Measurements from ENCODE around the gene SYT13.

The SYT13 gene

GRCh38 chr11:45245218-45246045 is 40.7 kb downstream of the SYT13 start:
- DNase-seq, result no peak

DNA sequence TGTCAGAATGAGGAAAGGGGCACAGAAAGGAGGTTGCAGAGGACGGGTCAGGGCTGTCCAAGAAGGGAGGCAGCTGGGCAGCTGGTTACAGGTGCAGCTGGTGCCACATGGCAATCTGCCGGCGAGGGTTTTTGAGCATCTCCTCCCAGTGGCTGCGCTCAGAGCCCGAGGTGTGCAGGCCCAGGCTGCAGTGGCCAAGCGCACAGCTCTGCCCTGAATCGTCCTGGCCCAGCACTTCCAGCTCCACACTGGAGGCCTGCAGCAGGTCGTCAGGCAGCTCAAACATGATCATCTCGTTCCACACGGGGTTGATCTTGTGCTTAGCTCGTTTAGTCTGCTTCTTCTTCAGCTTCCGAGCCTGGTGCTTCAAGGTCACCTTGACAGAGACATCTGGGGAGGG is 42.2 kb downstream of the SYT13 start:
- DNase-seq, result no peak

DNA sequence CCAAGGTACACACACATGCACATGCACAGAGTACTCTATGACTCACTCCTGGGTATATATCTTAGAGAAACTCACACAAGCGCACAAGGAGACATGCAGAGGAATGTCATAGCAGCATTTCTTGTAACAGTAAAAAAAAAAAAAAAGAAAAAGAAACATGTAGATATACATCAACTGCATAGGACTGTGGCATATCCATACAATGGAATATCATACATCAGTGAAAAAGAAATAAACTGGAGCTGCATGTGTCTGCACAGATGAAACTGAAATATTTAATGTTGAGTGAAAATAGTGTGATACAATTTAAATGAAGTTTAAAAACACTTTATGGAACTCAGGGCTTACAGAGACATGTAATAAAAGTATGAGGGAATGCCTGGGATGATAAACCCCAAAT is 46.4 kb downstream of the SYT13 start:
- no peak for DNase-seq

GRCh38 chr11:45238724-45239123 is 47.4 kb downstream of the SYT13 start:
- DNase-seq, result no peak

- DNase-seq, result no peak
Observed at GRCh38 chr11:45237711-45238315, 48.3 kb downstream of the SYT13 start.

GRCh38 chr11:45234306-45235006 is 51.7 kb downstream of the SYT13 start:
- DNase-seq, result no peak

DNA sequence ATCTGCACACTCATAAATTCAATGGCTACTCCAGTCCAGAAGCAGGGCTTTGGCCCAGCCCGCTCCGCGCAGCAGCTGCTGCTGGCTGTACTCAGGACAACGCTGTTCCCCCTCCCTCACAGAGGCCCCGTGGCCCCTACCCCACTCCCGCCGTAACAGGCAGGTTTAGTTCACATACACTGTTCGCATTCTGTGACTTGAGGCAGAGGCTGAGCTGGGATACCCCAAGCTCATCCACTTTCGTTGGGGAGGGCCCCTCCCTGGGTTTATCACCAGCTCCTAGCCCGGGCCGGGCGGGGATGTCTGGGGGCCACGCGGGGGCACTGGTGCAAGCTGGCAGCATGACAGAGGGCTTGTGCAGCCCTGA is 52.4 kb downstream of the SYT13 start:
- no peak for DNase-seq

GRCh38 chr11:45233121-45233803 is 52.9 kb downstream of the SYT13 start:
- peak; percentile 82 to 83 for DNase-seq

- DNase-seq, result no peak
Observed at GRCh38 chr11:45232341-45233080, 53.6 kb downstream of the SYT13 start.

GRCh38 chr11:45229401-45230020 is 56.6 kb downstream of the SYT13 start:
- DNase-seq, result no peak

DNA sequence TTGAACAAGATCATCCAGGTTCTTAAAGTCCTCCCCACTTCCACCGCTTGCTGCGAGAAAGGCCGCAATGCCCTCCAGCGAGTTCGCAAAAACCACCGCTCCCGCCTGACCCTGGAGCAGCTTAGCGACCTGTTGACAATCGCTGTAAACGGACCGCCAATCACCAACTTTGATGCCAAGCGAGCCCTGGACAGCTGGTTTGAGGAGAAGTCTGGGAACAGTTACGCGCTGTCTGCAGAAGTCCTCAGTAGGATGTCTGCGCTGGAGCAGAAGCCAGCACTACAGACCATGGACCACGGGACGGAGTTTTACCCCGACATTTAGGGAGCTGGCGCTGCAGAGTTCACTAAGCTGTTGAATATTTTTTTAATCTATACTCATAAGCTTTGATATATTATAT is 58.3 kb downstream of the SYT13 start:
- no peak for DNase-seq

GRCh38 chr11:45226901-45227300 is 59.2 kb downstream of the SYT13 start:
- no peak for DNase-seq

GRCh38 chr11:45225961-45226871 is 59.9 kb downstream of the SYT13 start:
- DNase-seq, result no peak

DNA sequence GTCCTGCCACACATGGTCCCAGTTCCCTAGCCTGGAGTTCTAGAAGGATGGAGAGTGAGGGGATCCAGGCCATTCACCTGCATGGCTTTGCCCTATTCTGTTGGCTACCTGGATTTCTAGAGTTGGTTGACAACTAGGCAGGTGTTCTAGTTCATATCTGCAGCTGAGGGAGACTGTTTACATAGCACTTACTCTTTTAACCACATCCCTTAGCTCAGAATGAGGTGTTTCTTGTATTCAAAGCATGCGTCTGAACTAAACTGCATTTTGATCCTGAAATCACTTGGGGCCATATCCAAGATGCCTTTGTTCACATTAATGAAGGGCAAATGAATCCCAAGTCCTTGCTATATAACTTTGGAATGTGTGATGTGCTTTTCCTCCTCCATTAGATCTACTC is 60.9 kb downstream of the SYT13 start:
- no peak for DNase-seq

DNA sequence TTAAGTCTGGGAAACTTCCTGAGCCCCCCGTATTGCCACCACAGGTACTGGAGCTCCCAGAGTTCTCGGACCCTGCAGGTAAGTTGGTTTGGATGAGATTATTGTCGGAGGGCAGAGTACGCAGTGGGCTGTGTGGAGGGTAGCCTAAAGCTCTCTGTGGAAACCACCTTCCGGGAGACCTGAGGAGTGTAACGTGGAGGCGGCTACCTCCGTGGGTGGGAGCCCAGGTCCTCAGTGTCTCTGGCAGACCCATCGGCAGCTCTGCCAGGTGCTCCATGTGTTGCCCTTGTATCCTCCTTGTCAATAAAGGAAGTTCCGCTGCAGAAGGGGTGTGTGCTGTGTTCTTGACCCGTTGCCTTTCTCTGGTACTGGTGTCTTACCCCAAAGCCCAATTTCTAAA is 61.4 kb downstream of the SYT13 start:
- no peak for DNase-seq

DNA sequence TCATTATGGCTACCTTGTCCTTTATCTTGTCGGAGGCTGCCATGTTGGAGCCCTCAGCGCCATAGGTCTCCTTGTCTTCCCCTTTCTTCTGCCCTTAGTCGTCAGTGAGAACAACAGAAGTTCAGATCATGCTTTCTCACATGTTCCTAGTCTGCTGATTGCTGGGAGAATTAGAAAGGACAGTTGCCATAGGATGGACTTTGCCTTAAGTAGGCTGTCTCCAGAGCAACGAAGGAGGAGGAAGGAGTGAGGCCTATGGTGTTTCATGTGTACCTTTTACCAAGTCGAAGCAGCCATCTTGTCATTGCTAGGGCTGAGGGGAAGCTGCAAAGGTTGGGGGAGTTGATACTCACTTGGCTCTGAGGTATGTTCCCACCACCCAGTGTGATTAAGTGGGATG is 62.6 kb downstream of the SYT13 start:
- no peak for DNase-seq

GRCh38 chr11:45219411-45219810 is 66.7 kb downstream of the SYT13 start:
- DNase-seq, result no peak

- DNase-seq, result no peak
Observed at GRCh38 chr11:45218705-45219104, 67.4 kb downstream of the SYT13 start.

DNA sequence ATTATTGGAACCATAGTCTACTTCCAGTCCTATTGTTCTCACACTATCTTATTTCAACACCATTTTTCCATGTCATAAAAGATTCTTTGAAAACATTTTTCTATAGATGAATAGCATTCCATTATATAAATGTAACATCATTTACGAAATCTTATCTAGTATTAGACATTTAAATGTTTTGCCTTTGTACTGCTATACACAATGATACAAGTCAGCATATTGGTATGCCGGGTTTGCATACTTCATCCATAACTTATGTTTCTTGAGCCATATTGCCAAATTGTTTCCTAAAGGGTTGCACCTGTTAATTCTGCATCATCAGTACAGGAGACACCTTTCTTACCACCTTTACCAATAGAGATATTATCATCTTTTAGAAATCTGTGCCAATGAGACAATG is 68.2 kb downstream of the SYT13 start:
- no peak for DNase-seq

DNA sequence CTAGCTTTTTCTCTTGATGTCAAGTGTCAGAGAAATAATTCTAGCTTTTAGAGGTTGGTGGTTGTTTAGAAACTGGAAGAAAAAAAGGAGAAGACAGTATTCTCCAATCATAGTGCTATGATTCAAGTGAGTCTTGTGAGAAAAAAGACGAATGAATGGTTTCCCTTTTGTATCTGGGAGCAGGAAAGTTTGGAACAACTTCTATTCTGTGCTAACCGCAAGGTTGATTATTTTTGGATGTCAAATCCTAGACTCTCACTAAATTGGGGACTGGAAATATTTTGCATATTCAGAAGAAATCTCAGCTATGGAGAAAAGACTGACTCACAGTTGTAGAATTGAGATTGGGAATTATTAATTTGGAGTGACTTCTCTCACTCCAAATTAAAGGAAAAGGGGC is 69.2 kb downstream of the SYT13 start:
- DNase-seq, result no peak

DNA sequence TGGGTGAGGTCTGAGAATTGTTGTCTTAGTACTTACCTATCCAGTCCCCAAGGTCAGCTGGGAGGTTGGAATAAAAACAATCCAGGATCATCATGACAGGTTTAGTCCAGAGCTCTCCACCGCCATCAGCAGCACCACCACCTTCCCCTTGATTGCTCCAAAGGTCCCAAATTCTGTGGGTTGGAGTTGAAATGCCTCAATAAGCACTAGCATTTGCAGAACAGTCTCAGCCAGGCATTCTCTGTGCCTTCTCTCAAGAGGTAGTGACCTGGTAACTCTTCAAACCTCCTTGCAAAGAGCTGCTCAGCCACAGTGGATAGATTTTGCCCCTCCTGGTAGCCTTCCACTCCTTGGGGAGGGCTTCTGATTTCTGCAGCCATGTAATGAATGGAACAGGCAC is 70.1 kb downstream of the SYT13 start:
- no peak for DNase-seq

Measured in activated T-cell treated with anti-CD3 and anti-CD28 coated beads, Interleukin-2, amount 50 U/mL, for 48 hours (primary cell).